ENCODE measurements around the gene STAT2. TPM values are rescaled to one million over a fixed set of nuclear protein-coding genes. Genes with fewer than 3 reads are reported as not detected.

Gene STAT2
- total and polyA plus RNA-seq, 10 of the 15 experiments (the other 5 are each of a cell fraction or from before 2014, with no cell fraction given) = 16.9 to 106 (median 77.9) TPM

DNA sequence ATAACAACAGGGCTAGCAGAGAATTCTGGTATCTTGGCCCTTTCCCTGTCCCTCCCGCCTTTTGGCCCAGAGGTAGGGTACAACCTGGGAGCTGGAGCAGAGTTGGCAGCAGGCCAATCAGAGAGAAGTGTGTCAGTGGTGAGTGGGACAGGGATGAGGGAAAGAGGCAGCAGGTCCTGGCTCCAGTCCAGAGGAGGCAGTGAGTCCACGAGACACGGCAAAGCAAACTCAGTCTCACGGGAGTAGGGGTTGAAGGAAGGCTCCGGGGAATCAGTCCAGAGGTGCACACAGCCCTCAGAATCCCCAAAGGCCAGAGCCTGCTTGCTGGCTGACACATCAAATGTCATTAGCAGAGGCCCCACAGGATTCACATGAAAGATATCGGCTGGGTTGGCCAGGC lies 33.4 kb downstream of the STAT2 start (continued):
- TF ChIP-seq, protein P1, sequence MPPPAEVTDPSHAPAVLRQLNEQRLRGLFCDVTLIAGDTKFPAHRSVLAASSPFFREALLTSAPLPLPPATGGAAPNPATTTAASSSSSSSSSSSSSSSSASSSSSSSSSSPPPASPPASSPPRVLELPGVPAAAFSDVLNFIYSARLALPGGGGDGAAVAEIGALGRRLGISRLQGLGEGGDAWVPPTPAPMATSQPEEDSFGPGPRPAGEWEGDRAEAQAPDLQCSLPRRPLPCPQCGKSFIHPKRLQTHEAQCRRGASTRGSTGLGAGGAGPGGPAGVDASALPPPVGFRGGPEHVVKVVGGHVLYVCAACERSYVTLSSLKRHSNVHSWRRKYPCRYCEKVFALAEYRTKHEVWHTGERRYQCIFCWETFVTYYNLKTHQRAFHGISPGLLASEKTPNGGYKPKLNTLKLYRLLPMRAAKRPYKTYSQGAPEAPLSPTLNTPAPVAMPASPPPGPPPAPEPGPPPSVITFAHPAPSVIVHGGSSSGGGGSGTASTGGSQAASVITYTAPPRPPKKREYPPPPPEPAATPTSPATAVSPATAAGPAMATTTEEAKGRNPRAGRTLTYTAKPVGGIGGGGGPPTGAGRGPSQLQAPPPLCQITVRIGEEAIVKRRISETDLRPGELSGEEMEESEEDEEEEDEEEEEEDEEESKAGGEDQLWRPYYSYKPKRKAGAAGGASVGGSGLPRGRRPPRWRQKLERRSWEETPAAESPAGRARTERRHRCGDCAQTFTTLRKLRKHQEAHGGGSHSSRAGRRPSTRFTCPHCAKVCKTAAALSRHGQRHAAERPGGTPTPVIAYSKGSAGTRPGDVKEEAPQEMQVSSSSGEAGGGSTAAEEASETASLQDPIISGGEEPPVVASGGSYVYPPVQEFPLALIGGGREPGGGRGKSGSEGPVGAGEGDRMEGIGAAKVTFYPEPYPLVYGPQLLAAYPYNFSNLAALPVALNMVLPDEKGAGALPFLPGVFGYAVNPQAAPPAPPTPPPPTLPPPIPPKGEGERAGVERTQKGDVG (CRISPR knock-in tag; IDR thresholded peaks at IDR 0.05) = no peak

DNA sequence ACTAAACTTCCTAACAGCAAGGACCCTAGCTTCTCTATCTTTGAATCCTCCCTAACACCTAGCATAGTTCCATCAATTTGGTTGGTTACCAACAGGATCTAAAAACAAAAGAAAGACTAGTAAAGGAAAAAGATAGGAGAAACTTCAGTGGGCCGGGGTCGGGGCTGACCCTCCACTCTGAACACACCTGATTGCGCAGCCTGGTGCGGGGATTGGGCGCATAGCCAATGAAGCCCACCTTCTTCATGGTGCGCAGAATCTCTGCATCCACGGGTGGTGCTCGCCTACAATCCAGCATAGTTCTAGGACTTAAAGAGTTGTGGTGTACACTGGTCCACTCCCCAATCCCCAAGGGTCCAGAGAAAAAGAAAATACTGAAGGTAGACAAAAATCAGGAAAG lies 33.8 kb downstream of the STAT2 start:
- ChIA-PET SMC1A (ENCODE audit: uncharacterized antibody, unreplicated experiment) (interaction anchor here (0.7 to 1.5 kb wide), 2 partner anchors 9 to 137 kb away, joined by 3 to 4 read pairs; no protein-coding TSS in a partner anchor), POLR2A (interaction anchor here (0.9 to 1.4 kb wide), 3 partner anchors 10 to 32 kb away, joined by 3 to 5 read pairs (median 3); partner anchors contain the start of gene CNPY2), RAD21 (ENCODE audit: unreplicated experiment) (no interaction called here), CTCF (interaction anchor here (2.5 kb wide), 1 partner anchor 138 kb away, joined by 6 read pairs; no protein-coding TSS in a partner anchor)
- no peak for FAIRE-seq
- Histone ChIP-seq H3K9me3 (replicated peaks; ENCODE audit: control insufficient read depth, insufficient read depth, low read length) (no peaks in the 10 kb centered on the region), H3K27me3 (replicated peaks in 1 of 2; ENCODE audit: control insufficient read depth in 2 of 2, insufficient read depth in 2 of 2, low read length in 1 of 2) (no peaks in the 10 kb centered on the region), H4K20me1 (ENCODE audit: control insufficient read depth, insufficient read depth) (no peaks in the 10 kb centered on the region), H2AFZ (ENCODE audit: control insufficient read depth, low read depth, low read length) (no peak overlapping the region), H3K27ac (ENCODE audit: control insufficient read depth, insufficient read depth) (no peak overlapping the region), H3K9ac (ENCODE audit: control insufficient read depth, insufficient read depth, low read length) (no peak overlapping the region), H3K36me3 (ENCODE audit: control insufficient read depth in 2 of 2, insufficient read depth in 2 of 2, low read length in 1 of 2) (peaks cover 0 to 16% of the 10 kb centered on the region in 2 experiments; a peak in 3 of 4 replicates), H3K4me2 (ENCODE audit: control insufficient read depth, insufficient read depth) (no peak overlapping the region), H3K79me2 (ENCODE audit: control insufficient read depth, insufficient read depth, low read length) (no peaks in the 10 kb centered on the region), H3K4me1 (ENCODE audit: control insufficient read depth, insufficient read depth, low read length) (no peaks in the 10 kb centered on the region), H3K4me3 (no peak overlapping the region)
- TF ChIP-seq, protein P2, sequence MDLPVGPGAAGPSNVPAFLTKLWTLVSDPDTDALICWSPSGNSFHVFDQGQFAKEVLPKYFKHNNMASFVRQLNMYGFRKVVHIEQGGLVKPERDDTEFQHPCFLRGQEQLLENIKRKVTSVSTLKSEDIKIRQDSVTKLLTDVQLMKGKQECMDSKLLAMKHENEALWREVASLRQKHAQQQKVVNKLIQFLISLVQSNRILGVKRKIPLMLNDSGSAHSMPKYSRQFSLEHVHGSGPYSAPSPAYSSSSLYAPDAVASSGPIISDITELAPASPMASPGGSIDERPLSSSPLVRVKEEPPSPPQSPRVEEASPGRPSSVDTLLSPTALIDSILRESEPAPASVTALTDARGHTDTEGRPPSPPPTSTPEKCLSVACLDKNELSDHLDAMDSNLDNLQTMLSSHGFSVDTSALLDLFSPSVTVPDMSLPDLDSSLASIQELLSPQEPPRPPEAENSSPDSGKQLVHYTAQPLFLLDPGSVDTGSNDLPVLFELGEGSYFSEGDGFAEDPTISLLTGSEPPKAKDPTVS (IDR thresholded peaks at IDR 0.05; ENCODE audit: low read depth, low read length) = no peak
- TF ChIP-seq LARP7 (IDR thresholded peaks at IDR 0.05) = no peak
- TF ChIP-seq ZNF384 (IDR thresholded peaks at IDR 0.05; ENCODE audit: borderline replicate concordance, low read depth, low read length) = no peak
- no peak for TF ChIP-seq NFYB (IDR thresholded peaks at IDR 0.05; ENCODE audit: insufficient read depth, low read depth, low read length)
- TF ChIP-seq SUZ12 (IDR thresholded peaks at IDR 0.05; ENCODE audit: unreplicated experiment) = no peak
- TF ChIP-seq, protein P3, sequence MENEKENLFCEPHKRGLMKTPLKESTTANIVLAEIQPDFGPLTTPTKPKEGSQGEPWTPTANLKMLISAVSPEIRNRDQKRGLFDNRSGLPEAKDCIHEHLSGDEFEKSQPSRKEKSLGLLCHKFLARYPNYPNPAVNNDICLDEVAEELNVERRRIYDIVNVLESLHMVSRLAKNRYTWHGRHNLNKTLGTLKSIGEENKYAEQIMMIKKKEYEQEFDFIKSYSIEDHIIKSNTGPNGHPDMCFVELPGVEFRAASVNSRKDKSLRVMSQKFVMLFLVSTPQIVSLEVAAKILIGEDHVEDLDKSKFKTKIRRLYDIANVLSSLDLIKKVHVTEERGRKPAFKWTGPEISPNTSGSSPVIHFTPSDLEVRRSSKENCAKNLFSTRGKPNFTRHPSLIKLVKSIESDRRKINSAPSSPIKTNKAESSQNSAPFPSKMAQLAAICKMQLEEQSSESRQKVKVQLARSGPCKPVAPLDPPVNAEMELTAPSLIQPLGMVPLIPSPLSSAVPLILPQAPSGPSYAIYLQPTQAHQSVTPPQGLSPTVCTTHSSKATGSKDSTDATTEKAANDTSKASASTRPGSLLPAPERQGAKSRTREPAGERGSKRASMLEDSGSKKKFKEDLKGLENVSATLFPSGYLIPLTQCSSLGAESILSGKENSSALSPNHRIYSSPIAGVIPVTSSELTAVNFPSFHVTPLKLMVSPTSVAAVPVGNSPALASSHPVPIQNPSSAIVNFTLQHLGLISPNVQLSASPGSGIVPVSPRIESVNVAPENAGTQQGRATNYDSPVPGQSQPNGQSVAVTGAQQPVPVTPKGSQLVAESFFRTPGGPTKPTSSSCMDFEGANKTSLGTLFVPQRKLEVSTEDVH (IDR thresholded peaks at IDR 0.05; ENCODE audit: low read depth, partially characterized antibody) = no peak
- no peak for TF ChIP-seq SREBF1 (IDR thresholded peaks at IDR 0.05; ENCODE audit: low read length)
- TF ChIP-seq, protein P4, sequence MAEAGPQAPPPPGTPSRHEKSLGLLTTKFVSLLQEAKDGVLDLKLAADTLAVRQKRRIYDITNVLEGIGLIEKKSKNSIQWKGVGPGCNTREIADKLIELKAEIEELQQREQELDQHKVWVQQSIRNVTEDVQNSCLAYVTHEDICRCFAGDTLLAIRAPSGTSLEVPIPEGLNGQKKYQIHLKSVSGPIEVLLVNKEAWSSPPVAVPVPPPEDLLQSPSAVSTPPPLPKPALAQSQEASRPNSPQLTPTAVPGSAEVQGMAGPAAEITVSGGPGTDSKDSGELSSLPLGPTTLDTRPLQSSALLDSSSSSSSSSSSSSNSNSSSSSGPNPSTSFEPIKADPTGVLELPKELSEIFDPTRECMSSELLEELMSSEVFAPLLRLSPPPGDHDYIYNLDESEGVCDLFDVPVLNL (IDR thresholded peaks at IDR 0.05; ENCODE audit: low read depth, low read length) = no peak
- no peak for TF ChIP-seq NR2C2 (IDR thresholded peaks at IDR 0.05; ENCODE audit: borderline replicate concordance, control insufficient read depth, insufficient read length, low read depth)
- no peak for TF ChIP-seq EGR1 (IDR thresholded peaks at IDR 0.05; ENCODE audit: borderline replicate concordance in 1 of 2, low read depth in 2 of 2, low read length in 2 of 2)
- in situ Hi-C loops (cut with MboI) (no loop called here), intact Hi-C loops (cut with micrococcal nuclease; ENCODE audit: unreplicated experiment) (no loop called here)
- ATAC-seq = no peak
- no TSS peak for BruUV-seq (replicated peaks)
- no peak for DNase-seq (ENCODE audit: low read depth, low spot score)
- 93% methylated on average over 8 of the region's 8 CpGs for WGBS (ENCODE audit: insufficient coverage, insufficient replicate concordance, low lambda C conversion rate, missing lambda C conversion rate)

Data from GM12878 (cell line).